Breast epithelium (tissue), 4 donors: ENCODE measurements around the gene PKIB. TPM values are rescaled to one million over a fixed set of nuclear protein-coding genes. Genes with fewer than 3 reads are reported as not detected.
A peak's percentile ranks its signal among the peaks of the same experiment; 100 is the strongest.

Source experiments
- DNase-seq, 2 donors: peaks; one replicate each; pipeline ENCODE4 v3.0.0-alpha.2; 2019; ENCODE audit warnings: low spot score in 2 of 2
- H3K27ac ChIP-seq, 2 donors: fragments of 200-600 bp; sonication (generic) in 1 of 2; one replicate each; pipeline ENCODE4 v1.5.1; 2016 to 2019; ENCODE audit warnings: mild to moderate bottlenecking in 1 of 2
- H3K27me3 ChIP-seq, 2 donors: fragments of 200-600 bp; sonication (generic) in 1 of 2; one replicate each; pipeline versions ENCODE4 v1.5.1 to v1.6.0; 2017 to 2019; ENCODE audit warnings: control low read depth in 1 of 2, mild to moderate bottlenecking in 1 of 2
- H3K36me3 ChIP-seq: fragments of 200-600 bp; one replicate; pipeline ENCODE4 v1.5.1; 2019
- H3K4me1 ChIP-seq, 2 donors: fragments of 200-600 bp; sonication (generic); one replicate each; pipeline ENCODE4 v1.5.1; 2016 to 2019; ENCODE audit warnings: control low read depth in 1 of 2
- H3K4me3 ChIP-seq, 3 donors: fragments of 200-600 bp; sonication (generic); 1 replicate in 2 of 3; 2 replicates in 1 of 3; pipeline ENCODE4 v1.5.1; 2016 to 2019; ENCODE audit warnings: mild to moderate bottlenecking in 3 of 3, moderate library complexity in 2 of 3
- H3K9me3 ChIP-seq, 2 donors: fragments of 200-600 bp; sonication (generic) in 1 of 2; one replicate each; pipeline ENCODE4 v1.5.1; 2016 to 2019; ENCODE audit warnings: control low read depth in 1 of 2
- POLR2A ChIP-seq: fragments of 450-650 bp; IDR thresholded peaks from one replicate; pipeline ENCODE4 v1.6.1; 2016; ENCODE audit warnings: antibody characterized with exemption, mild to moderate bottlenecking, moderate library complexity
- POLR2AphosphoS5 ChIP-seq, 3 donors: sonication (generic); formaldehyde crosslinking; IDR thresholded peaks; one replicate each; pipeline ENCODE4 v1.6.1; 2017; ENCODE audit warnings: antibody characterized with exemption in 3 of 3
- intact Hi-C: fragments of 100-400 bp; cut with DNase I; formaldehyde crosslinking; loops from one replicate; pipeline ENCODE4 v1.15.1; 2023; ENCODE audit warnings: low total_unique reads
- total RNA-seq, 3 donors: library from RNA; depleted of rRNA; stranded (reverse); fragments of >200 nt; gene quantifications; one replicate each; pipeline ENCODE4 v1.1.0, GENCODE V29; 2016
- TF ChIP-seq, protein P1 (sequence below), 3 donors: fragments of 450-650 bp; IDR thresholded peaks; one replicate each; pipeline ENCODE4 v1.5.1; 2016 to 2017; ENCODE audit warnings: antibody characterized with exemption in 3 of 3, mild to moderate bottlenecking in 3 of 3, moderate library complexity in 3 of 3

The PKIB gene
- total RNA-seq, 3 donors from 2014 or later = 1.6 to 33.5 (median 22.3) TPM

DNA sequence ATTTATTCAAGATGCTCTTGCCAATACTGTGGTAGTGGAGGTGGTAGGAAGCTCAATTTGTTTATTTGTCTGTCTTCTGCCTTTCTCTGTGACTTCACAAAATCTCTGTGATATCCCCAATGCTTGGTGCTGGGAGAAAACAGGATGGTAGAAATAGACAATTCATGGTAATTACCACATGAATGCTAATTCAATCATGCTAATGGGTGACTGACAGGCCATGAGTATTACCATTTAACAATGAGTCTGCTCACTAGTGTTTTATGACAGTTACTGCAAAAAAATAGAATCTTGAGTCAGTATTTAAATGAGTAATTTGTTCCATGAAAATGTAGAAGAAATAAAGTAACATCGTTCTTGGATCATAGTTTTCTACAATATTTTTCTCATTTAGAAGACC is 117.0 kb downstream of the PKIB start:
- TF ChIP-seq POLR2AphosphoS5 (IDR thresholded peaks at IDR 0.05) = no peak
- no peak for TF ChIP-seq POLR2A
- TF ChIP-seq, protein P1, sequence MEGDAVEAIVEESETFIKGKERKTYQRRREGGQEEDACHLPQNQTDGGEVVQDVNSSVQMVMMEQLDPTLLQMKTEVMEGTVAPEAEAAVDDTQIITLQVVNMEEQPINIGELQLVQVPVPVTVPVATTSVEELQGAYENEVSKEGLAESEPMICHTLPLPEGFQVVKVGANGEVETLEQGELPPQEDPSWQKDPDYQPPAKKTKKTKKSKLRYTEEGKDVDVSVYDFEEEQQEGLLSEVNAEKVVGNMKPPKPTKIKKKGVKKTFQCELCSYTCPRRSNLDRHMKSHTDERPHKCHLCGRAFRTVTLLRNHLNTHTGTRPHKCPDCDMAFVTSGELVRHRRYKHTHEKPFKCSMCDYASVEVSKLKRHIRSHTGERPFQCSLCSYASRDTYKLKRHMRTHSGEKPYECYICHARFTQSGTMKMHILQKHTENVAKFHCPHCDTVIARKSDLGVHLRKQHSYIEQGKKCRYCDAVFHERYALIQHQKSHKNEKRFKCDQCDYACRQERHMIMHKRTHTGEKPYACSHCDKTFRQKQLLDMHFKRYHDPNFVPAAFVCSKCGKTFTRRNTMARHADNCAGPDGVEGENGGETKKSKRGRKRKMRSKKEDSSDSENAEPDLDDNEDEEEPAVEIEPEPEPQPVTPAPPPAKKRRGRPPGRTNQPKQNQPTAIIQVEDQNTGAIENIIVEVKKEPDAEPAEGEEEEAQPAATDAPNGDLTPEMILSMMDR (IDR thresholded peaks at IDR 0.05) = no peak
- no peak for DNase-seq
- no peak overlapping the region for H3K27ac ChIP-seq
- no peaks in the 10 kb centered on the region for H3K36me3 ChIP-seq
- intact Hi-C loops = no loop called here
- H3K9me3 ChIP-seq = no peaks in the 10 kb centered on the region
- no peaks in the 10 kb centered on the region for H3K4me1 ChIP-seq
- no peak overlapping the region for H3K4me3 ChIP-seq
- H3K27me3 ChIP-seq = no peaks in the 10 kb centered on the region

DNA sequence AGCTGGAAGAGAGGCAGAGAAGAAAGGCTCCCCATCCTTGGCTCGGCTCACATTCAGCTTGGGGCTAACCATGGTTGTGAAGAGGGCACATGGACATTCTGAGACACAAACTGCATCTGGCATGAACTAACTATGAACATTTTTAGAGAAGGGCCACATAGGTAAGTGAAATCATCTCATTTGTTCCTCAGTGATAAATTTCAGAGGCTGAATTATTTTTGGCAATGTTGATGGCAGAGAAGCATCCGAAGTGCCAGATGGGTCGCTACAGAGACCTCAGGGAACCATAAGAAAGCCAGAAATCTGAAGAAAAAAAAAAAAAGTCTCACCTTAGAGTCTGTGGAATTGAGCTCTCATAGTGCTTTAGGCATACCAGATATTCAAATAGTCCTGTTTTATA is 120.1 kb downstream of the PKIB start:
- Histone ChIP-seq H3K27me3 (no peaks in the 10 kb centered on the region), H3K27ac (no peak overlapping the region), H3K4me3 (no peak overlapping the region), H3K4me1 (no peaks in the 10 kb centered on the region), H3K9me3 (no peaks in the 10 kb centered on the region), H3K36me3 (no peaks in the 10 kb centered on the region)
- intact Hi-C loops = no loop called here
- no peak for DNase-seq
- TF ChIP-seq POLR2A = no peak
- TF ChIP-seq POLR2AphosphoS5 (IDR thresholded peaks at IDR 0.05) = no peak
- TF ChIP-seq, protein P1 (IDR thresholded peaks at IDR 0.05) = no peak

DNA sequence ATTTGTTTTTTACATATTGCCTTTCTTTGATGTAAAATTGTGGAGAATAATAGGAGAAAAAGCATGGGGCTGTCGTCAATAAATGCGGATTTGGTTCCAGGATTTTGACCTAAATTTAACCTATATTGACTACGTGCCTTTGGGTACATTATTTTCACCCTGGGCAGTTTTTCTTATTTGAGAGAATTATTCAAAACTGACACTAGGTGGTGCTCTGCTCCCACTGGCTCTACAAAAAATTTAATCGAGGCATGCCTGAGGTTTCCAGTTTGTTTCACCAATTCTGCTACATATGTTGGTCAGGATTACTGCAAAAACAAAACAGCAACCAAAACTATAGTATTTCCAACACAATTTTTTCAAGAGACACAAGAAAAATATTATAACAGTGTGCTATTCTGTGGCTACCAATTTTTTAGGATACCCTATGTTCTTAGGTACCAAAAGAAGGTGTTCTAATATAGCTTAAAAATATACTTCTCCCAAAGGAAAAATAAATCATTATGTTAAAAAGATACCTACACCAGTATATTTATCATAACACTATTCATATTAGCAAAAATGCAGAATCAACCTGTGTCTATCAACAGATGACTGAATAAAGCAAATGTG is 120.7 kb downstream of the PKIB start:
- TF ChIP-seq, protein P1 (IDR thresholded peaks at IDR 0.05) = peak; percentile 36 to 66 (median 60)
- TF ChIP-seq POLR2A = no peak
- intact Hi-C loops = no loop called here
- H3K4me1 ChIP-seq = no peaks in the 10 kb centered on the region
- no peak overlapping the region for H3K27ac ChIP-seq
- H3K27me3 ChIP-seq = no peaks in the 10 kb centered on the region
- H3K4me3 ChIP-seq = no peak overlapping the region
- no peak for DNase-seq
- no peaks in the 10 kb centered on the region for H3K36me3 ChIP-seq
- no peaks in the 10 kb centered on the region for H3K9me3 ChIP-seq

DNA sequence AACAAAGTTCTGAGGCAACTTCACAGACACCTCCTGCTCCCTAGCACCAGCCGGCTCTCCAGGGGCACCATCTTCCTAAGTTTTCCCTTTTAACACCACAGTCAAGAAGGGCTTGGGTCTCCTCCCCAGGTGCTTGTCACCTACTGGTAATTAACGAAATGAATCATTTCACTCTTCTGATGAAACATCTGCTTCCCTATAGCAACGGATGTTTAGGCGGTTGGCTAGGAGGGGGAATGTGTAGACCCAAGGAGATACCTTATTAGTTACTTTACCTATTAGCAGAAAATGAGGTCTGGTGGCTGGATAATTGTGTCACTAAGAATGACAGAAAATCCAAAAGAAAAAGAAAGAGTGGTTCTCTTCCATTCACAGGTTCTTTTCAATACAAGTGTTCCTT is 123.1 kb downstream of the PKIB start:
- DNase-seq = no peak
- no peaks in the 10 kb centered on the region for H3K9me3 ChIP-seq
- no peaks in the 10 kb centered on the region for H3K27me3 ChIP-seq
- intact Hi-C loops = no loop called here
- no peak overlapping the region for H3K4me3 ChIP-seq
- no peaks in the 10 kb centered on the region for H3K4me1 ChIP-seq
- TF ChIP-seq POLR2AphosphoS5 (IDR thresholded peaks at IDR 0.05) = no peak
- no peak for TF ChIP-seq POLR2A
- TF ChIP-seq, protein P1 (IDR thresholded peaks at IDR 0.05) = no peak
- no peaks in the 10 kb centered on the region for H3K36me3 ChIP-seq
- no peak overlapping the region for H3K27ac ChIP-seq

DNA sequence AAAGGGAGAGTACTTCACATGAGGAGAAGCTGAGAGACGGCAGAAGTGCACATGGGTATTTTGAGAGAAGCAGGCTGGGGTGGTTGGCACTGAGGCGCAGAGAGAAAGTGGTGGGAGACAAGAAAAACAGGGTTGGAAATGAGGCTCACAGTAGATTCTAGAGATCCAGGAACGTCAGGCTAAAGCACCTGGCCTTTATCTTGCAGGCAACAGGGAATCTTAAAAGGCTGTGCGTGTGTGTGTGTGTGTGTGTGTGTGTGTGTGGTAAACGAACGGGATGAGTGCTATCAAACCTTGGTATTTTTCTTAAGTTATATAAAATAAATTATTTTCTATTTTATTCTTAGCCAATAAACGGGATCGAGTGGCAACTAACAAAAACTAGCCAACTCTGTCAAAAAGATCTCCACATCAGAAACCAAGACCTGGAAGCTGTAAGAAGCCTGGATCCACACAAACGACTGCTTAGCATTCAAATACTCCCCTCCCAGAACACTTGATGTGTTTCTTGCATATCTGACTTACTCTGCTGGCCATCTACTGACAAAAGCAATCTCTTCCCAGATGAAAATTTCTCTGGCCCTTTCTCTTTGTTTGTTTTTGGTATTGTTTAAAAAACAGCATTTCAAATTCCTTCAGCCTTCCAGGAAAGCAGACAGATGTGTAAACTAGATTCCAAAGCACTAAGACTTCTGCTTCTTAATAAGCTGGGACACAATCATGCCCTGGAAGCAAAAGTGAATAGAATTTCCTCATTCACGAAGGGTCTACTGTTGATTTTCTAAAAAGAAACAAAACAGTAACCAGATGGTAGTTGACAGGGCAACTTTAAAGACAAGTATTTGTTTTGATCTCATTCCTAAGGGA is 124.6 kb downstream of the PKIB start:
- intact Hi-C loops = no loop called here
- TF ChIP-seq, protein P1 (IDR thresholded peaks at IDR 0.05) = no peak
- no peak for TF ChIP-seq POLR2A
- TF ChIP-seq POLR2AphosphoS5 (IDR thresholded peaks at IDR 0.05) = no peak
- DNase-seq = no peak

More for the DNA sequence above, 124.6 kb downstream of the PKIB start:
- Histone ChIP-seq H3K27me3 (no peaks in the 10 kb centered on the region), H3K4me3 (no peak overlapping the region), H3K9me3 (no peaks in the 10 kb centered on the region), H3K36me3 (no peaks in the 10 kb centered on the region), H3K27ac (peak overlapping the region in 1 of 2 donors; percentile 8), H3K4me1 (no peaks in the 10 kb centered on the region)
